Ishikawa (cell line): ENCODE results near the gene ACOXL.

Experiments
- CREB1 ChIP-seq: IDR thresholded peaks from 2 replicates; pipeline ENCODE4 v1.6.1; 2012; ENCODE audit warnings: low read depth
- EP300 ChIP-seq: IDR thresholded peaks from 2 replicates; pipeline ENCODE4 v1.6.1; 2012; ENCODE audit warnings: borderline replicate concordance
- MAX ChIP-seq: IDR thresholded peaks from 2 replicates; pipeline ENCODE4 v1.6.1; 2012
- RAD21 ChIP-seq: IDR thresholded peaks from 2 replicates; pipeline ENCODE4 v1.6.1; 2012; ENCODE audit warnings: low read depth
- ZBTB7A ChIP-seq: IDR thresholded peaks from 2 replicates; pipeline ENCODE4 v1.6.1; 2012; ENCODE audit warnings: low read depth
- TF ChIP-seq, protein P1 (sequence below): IDR thresholded peaks from 2 replicates; pipeline ENCODE4 v1.6.1; 2012; ENCODE audit warnings: low read depth, mild to moderate bottlenecking

- TF ChIP-seq, protein P1, sequence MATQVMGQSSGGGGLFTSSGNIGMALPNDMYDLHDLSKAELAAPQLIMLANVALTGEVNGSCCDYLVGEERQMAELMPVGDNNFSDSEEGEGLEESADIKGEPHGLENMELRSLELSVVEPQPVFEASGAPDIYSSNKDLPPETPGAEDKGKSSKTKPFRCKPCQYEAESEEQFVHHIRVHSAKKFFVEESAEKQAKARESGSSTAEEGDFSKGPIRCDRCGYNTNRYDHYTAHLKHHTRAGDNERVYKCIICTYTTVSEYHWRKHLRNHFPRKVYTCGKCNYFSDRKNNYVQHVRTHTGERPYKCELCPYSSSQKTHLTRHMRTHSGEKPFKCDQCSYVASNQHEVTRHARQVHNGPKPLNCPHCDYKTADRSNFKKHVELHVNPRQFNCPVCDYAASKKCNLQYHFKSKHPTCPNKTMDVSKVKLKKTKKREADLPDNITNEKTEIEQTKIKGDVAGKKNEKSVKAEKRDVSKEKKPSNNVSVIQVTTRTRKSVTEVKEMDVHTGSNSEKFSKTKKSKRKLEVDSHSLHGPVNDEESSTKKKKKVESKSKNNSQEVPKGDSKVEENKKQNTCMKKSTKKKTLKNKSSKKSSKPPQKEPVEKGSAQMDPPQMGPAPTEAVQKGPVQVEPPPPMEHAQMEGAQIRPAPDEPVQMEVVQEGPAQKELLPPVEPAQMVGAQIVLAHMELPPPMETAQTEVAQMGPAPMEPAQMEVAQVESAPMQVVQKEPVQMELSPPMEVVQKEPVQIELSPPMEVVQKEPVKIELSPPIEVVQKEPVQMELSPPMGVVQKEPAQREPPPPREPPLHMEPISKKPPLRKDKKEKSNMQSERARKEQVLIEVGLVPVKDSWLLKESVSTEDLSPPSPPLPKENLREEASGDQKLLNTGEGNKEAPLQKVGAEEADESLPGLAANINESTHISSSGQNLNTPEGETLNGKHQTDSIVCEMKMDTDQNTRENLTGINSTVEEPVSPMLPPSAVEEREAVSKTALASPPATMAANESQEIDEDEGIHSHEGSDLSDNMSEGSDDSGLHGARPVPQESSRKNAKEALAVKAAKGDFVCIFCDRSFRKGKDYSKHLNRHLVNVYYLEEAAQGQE: no peak
- TF ChIP-seq ZBTB7A (no peak), MAX (no peak), RAD21 (no peak), EP300 (no peak), CREB1 (no peak)
These were observed 131.8 kb downstream of the ACOXL start for GRCh38 chr2:110864176-110864575.
